ENCODE data around the gene DLG2.
A peak's percentile ranks its signal among the peaks of the same experiment; 100 is the strongest.
"Not testable (repeated sequence)": the region's sequence is repeated elsewhere in the genome, so short reads cannot be mapped to it uniquely, and the experiment has no call there.

DLG2 gene

DNA sequence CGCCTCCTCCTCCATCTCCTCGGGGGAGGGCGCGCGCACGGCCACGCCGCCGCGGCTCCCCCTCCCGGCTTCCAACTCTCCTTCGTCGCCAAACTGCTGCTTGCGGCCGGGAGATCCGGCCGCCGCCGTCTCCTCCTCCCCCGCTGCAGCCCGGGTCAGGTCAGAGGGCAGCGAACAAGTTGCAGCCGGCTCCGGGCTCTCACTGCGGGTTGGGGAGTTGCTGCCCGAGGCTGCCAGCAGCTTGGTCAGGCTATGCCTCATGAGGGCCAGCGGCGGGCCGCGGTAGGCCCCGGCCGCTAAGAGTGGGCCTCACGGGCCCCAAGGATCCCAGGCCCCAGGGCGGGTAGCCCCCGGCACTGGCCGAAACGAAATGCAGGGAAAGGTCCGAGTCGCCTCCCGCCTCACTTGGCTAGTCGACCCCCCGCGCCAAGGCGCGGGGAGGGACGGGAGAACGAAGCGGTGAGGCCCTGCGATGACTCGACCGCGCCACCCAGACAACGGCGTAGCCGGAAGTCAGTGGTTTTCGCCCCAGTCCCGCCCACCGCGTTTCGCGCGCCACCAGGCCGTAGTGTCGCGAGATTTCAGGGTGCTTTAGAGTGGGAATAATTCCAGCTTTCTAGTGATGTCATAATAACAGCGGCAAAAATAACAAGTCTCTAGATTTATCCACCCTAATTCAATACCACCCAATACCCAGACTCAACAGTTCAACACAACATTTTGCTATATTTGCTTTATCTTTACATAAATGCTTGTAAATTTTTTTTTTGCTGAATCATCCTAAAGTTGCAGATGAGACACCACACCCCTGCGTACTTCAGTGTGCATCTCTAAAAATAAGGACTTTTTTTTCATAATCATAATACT is 37.7 kb upstream of the DLG2 start, which contains the start of gene CREBZF:
Gene CREBZF, minus strand, starts transcription at position 515 of the 867 bp plus-strand sequence. Its CDS starts 254 bp downstream, at position 261.
- DNase-seq (ENCODE audit: insufficient read length, low spot score) (peak; percentile 76), FAIRE-seq (no peak)
- TF ChIP-seq, protein P1, sequence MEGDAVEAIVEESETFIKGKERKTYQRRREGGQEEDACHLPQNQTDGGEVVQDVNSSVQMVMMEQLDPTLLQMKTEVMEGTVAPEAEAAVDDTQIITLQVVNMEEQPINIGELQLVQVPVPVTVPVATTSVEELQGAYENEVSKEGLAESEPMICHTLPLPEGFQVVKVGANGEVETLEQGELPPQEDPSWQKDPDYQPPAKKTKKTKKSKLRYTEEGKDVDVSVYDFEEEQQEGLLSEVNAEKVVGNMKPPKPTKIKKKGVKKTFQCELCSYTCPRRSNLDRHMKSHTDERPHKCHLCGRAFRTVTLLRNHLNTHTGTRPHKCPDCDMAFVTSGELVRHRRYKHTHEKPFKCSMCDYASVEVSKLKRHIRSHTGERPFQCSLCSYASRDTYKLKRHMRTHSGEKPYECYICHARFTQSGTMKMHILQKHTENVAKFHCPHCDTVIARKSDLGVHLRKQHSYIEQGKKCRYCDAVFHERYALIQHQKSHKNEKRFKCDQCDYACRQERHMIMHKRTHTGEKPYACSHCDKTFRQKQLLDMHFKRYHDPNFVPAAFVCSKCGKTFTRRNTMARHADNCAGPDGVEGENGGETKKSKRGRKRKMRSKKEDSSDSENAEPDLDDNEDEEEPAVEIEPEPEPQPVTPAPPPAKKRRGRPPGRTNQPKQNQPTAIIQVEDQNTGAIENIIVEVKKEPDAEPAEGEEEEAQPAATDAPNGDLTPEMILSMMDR (IDR thresholded peaks at IDR 0.05; ENCODE audit: insufficient read depth, missing control alignments): no peak

DNA sequence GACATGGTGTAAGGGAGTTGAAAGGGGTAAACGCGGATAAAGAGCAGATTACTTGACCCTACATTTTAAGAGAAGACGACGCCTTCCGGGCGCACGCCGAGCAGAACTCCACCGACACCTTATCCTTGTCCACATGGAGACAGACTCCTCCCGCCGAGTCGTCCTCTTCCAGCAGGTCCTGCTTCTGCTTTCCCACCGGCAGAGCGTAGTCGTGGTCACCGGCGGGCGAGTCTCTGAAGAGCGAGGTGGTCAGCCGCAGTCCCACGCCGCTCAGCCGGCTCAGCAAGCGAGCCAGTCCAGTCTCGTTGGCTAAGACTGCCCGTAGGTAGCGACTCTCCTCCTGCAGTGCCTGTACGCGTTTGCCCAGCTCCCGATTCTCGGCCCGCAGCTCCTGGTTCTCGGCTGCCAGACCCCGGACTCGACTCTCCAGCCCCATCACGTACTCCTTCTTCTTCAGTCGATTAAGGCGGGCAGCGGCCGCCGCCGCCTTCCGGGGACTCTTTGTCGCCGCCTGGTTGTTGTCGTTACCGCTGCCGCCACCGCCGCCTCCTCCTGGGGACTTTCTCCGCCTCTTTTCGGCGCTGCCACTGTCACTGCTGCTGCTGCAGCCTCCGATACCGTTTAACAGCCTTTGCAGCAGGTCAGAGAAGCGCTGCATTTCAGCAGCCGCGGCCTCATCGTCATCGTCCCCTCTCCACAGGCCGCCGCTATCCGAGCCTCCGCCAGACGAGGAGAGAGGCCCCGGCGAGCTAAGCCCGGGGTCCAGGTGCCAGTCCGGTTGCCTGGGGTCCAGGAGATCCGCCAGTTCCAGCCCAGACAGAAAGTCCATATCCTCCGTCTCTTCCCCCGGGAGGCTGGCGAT is 36.8 kb upstream of the DLG2 start:
- FAIRE-seq: no peak
- TF ChIP-seq, protein P1 (IDR thresholded peaks at IDR 0.05; ENCODE audit: insufficient read depth, missing control alignments): peak; percentile 29
- DNase-seq (ENCODE audit: insufficient read length, low spot score): no peak

DNA sequence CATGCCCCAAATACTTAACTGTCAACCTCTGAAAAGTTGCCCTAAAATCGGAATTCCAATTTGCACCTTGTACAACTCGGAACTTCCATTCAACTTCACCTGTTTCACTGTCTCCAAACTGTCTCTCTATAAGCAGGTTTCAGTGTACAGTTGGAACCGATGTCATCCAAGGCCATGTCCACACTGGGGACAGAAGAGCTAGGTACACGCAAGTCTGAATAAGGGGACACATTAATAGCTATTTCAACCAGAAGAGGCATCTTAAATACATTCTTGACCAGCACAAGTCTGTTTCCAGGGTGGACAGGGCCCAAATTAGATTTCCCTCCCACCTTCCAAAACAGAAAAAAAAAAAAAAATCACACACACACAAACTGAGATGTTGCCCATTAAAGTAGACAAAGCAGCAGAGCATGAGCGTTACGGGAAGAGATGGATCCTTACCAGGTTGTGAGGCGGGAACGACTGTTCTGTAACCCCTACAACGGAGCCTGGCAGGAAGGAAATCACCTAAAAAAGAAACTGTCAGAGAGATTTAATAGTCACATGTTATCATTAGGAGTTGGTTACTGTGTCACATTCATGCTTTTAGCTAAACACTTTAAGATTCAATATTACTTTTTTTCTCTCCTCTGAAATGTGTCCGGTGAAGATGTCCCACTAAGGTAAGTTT is 36.1 kb upstream of the DLG2 start:
- TF ChIP-seq, protein P1 (IDR thresholded peaks at IDR 0.05; ENCODE audit: insufficient read depth, missing control alignments): no peak
- no peak for DNase-seq (ENCODE audit: insufficient read length, low spot score)
- FAIRE-seq: no peak

DNA sequence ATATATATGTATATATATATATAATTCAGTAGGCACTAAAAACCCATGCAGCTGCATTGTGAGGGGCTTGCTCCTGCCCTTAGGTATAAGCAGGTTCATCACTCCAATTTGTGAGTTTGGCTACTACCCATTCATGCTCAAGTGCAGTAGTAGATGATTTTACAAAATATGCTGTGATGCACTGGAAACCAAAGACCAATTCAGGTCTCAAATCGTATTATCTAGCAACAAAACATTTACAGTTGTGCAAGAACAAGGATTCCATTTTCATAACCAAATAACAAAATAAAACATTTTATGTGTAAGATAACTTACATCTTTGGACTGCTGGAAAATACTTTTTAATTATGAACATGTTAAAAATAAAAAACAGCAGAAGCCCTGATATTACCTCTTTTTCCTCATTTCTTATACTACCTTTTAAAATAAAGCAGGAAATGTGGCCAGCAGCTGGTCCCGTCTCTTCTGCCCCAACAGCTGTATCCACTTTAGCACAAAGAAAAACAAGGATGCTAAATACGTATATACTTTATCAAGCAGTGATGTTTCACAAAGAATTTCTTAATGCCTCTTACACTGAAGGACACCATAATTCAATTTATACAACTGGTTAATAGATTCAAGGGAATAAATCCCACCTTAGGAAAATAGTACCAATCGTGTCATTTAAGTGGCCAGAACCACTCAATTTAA is 35.0 kb upstream of the DLG2 start:
- TF ChIP-seq, protein P1 (IDR thresholded peaks at IDR 0.05; ENCODE audit: insufficient read depth, missing control alignments): no peak
- FAIRE-seq: no peak
- DNase-seq (ENCODE audit: insufficient read length, low spot score): no peak

DNA sequence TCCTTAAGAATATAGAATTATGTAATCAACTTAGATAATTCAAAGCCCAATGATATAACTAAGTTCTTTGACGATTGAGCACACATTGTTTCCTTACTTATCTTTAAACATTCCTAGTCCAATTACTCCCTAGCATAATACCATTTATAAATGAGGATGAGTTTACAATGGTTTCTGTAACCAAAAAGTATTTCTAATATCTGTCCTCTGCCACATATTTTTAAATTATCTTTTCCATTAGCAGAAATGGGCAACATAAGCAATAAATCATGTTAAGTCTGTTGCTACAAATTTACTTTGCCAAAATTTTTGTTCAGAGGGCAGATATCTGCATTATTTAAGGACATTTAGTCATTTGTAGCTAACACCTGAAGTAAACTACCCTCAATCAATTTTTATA is 31.0 kb upstream of the DLG2 start:
- no peak for DNase-seq (ENCODE audit: insufficient read length, low spot score)
- TF ChIP-seq, protein P1 (IDR thresholded peaks at IDR 0.05; ENCODE audit: insufficient read depth, missing control alignments): no peak
- no peak for FAIRE-seq

DNA sequence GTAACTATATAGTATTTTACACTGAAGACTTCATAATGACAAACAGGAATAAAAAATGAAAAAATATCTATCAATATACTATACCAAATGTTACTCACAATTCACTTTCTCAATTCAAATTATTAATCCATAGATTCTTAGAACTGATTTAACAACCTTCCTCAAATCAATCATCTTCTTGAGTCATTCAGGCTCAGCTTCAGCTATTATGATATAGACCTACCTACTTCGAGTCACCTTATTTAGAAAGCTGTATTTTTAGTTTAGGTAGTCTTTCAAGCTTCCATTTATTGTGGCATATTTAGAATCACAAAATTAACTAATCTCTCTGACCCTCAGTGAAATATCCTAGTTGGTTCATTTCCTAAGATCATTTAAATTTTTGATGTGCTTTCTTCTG is 29.6 kb upstream of the DLG2 start:
- DNase-seq (ENCODE audit: insufficient read length, low spot score) (no peak), FAIRE-seq (no peak)
- TF ChIP-seq, protein P1 (IDR thresholded peaks at IDR 0.05; ENCODE audit: insufficient read depth, missing control alignments): no peak

DNA sequence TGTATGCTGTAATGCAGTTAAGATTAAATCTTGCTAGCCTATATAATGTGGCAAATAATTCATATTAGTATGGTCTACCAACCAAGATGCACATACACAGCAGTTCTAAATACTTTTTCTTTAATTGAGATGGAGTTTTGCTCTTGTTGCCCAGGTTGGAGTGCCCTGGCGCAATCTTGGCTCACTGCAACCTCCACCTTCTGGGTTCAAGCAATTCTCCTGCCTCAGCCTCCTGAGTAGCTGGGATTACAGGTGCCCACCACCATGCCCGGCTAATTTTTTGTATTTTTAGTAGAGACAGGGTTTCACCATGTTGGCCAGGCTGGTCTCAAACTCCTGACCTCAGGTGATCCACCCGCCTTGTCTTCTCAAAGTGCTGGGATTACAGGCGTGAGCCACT is 27.2 kb upstream of the DLG2 start:
- not testable (repeated sequence) for DNase-seq (ENCODE audit: insufficient read length, low spot score); FAIRE-seq
